Colonic mucosa (tissue), 4 donors: ENCODE results near the gene CADM1. TPM values are rescaled to one million over a fixed set of nuclear protein-coding genes. Genes with fewer than 3 reads are reported as not detected.

Experiments used
- DNase-seq: peaks from one replicate; pipeline ENCODE4 v3.0.0-alpha.2; 2020
- H3K27ac ChIP-seq: fragments of 200-600 bp; one replicate; pipeline ENCODE4 v1.8.0; 2021
- H3K27me3 ChIP-seq: fragments of 200-600 bp; one replicate; pipeline ENCODE4 v1.8.0; 2021
- H3K36me3 ChIP-seq: fragments of 200-600 bp; one replicate; pipeline ENCODE4 v1.8.0; 2021
- H3K4me1 ChIP-seq: fragments of 200-600 bp; one replicate; pipeline ENCODE4 v1.8.0; 2021; ENCODE audit warnings: mild to moderate bottlenecking
- H3K4me3 ChIP-seq: fragments of 200-600 bp; one replicate; pipeline ENCODE4 v1.8.0; 2021
- H3K9ac ChIP-seq, 2 donors: one replicate each; pipeline ENCODE4 v1.7.0; 2013; ENCODE audit warnings: control low read depth in 2 of 2, low read depth in 2 of 2, low read length in 2 of 2
- H3K9me3 ChIP-seq: fragments of 200-600 bp; one replicate; pipeline ENCODE4 v1.8.0; 2021
- intact Hi-C: fragments of 100-400 bp; cut with DNase I; formaldehyde crosslinking; loops from one replicate; pipeline ENCODE4 v1.14.1; 2022
- total RNA-seq, 2 donors: library from RNA; stranded (reverse); fragmentation: NEBNext Ultra II Directional in 1 of 2; extraction: Animal tissue kit (Norgen Biotek cat#: 25700) in 1 of 2; gene quantifications; one replicate each; pipeline ENCODE4 v1.2.1, GENCODE V29; 2021
- TF ChIP-seq, protein P1 (sequence below): fragments of 200-600 bp; IDR thresholded peaks from one replicate; pipeline ENCODE4 v1.8.0; 2022; ENCODE audit warnings: antibody characterized with exemption, mild to moderate bottlenecking
- donor health status: healthy.
- donor health status: DM: no; HTN: no; CAD: no.
- donor health status: DM: no; HTN: no; CAD: no.

Gene CADM1
- total RNA-seq, 2 donors from 2014 or later = 5.2 to 6.4 TPM

- Histone ChIP-seq H3K36me3 (no peaks in the 10 kb centered on the region), H3K4me3 (no peak overlapping the region), H3K27ac (no peak overlapping the region), H3K9ac (no peak overlapping the region), H3K9me3 (no peaks in the 10 kb centered on the region), H3K27me3 (no peaks in the 10 kb centered on the region), H3K4me1 (no peaks in the 10 kb centered on the region)
- DNase-seq = no peak
- TF ChIP-seq, protein P1, sequence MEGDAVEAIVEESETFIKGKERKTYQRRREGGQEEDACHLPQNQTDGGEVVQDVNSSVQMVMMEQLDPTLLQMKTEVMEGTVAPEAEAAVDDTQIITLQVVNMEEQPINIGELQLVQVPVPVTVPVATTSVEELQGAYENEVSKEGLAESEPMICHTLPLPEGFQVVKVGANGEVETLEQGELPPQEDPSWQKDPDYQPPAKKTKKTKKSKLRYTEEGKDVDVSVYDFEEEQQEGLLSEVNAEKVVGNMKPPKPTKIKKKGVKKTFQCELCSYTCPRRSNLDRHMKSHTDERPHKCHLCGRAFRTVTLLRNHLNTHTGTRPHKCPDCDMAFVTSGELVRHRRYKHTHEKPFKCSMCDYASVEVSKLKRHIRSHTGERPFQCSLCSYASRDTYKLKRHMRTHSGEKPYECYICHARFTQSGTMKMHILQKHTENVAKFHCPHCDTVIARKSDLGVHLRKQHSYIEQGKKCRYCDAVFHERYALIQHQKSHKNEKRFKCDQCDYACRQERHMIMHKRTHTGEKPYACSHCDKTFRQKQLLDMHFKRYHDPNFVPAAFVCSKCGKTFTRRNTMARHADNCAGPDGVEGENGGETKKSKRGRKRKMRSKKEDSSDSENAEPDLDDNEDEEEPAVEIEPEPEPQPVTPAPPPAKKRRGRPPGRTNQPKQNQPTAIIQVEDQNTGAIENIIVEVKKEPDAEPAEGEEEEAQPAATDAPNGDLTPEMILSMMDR = no peak
- intact Hi-C loops = no loop called here
Measured at GRCh38 chr11:115201111-115201792, 303.0 kb downstream of the CADM1 start.

GRCh38 chr11:115199481-115200069 lies 304.6 kb downstream of the CADM1 start:
- intact Hi-C loops = no loop called here
- H3K27ac ChIP-seq = no peak overlapping the region

GRCh38 chr11:115198321-115198741 lies 305.9 kb downstream of the CADM1 start:
- no peak overlapping the region for H3K4me3 ChIP-seq
- intact Hi-C loops = no loop called here
- no peaks in the 10 kb centered on the region for H3K4me1 ChIP-seq
- no peak for DNase-seq
- TF ChIP-seq, protein P1 = no peak
- H3K9me3 ChIP-seq = no peaks in the 10 kb centered on the region
- H3K27me3 ChIP-seq = no peaks in the 10 kb centered on the region
- H3K27ac ChIP-seq = no peak overlapping the region
- H3K36me3 ChIP-seq = no peaks in the 10 kb centered on the region
- H3K9ac ChIP-seq = no peak overlapping the region

More at GRCh38 chr11:115199481-115200069, 304.6 kb downstream of the CADM1 start:
- Histone ChIP-seq H3K27me3 (no peaks in the 10 kb centered on the region), H3K4me3 (no peak overlapping the region), H3K4me1 (no peaks in the 10 kb centered on the region), H3K36me3 (no peaks in the 10 kb centered on the region), H3K9ac (no peak overlapping the region), H3K9me3 (no peaks in the 10 kb centered on the region)
- no peak for DNase-seq
- TF ChIP-seq, protein P1 = no peak

DNA sequence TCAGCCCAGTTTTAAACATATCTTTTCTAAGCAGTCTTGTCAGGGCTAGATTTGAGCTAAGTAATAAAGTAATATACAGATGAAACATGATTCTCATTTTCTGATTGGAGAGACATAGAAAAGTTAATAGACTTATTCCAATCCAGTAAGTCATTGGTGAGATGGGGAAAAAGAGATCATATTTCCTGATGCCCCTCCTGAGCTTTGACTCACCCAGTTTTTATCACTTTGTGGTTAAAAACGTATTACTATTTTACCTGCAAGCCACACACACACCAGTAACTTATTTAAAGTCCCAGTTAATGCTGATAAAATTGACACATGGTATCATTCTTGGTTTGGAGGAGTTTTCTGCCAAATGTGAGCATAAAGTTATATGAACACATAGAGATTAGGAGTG lies 306.8 kb downstream of the CADM1 start:
- no peaks in the 10 kb centered on the region for H3K27me3 ChIP-seq
- TF ChIP-seq, protein P1 = no peak
- H3K4me3 ChIP-seq = no peak overlapping the region
- H3K9me3 ChIP-seq = no peaks in the 10 kb centered on the region
- intact Hi-C loops = no loop called here
- no peak overlapping the region for H3K27ac ChIP-seq
- no peak for DNase-seq
- H3K9ac ChIP-seq = no peak overlapping the region
- no peaks in the 10 kb centered on the region for H3K4me1 ChIP-seq
- no peaks in the 10 kb centered on the region for H3K36me3 ChIP-seq

- Histone ChIP-seq H3K4me3 (no peak overlapping the region), H3K9me3 (no peaks in the 10 kb centered on the region), H3K9ac (no peak overlapping the region), H3K27me3 (no peaks in the 10 kb centered on the region), H3K4me1 (no peaks in the 10 kb centered on the region), H3K36me3 (no peaks in the 10 kb centered on the region), H3K27ac (no peak overlapping the region)
- TF ChIP-seq, protein P1 = no peak
- intact Hi-C loops = no loop called here
- DNase-seq = no peak
Measured at GRCh38 chr11:115197031-115197430, 307.2 kb downstream of the CADM1 start.
